ENCODE results near the gene DHDH.

DHDH gene

DNA sequence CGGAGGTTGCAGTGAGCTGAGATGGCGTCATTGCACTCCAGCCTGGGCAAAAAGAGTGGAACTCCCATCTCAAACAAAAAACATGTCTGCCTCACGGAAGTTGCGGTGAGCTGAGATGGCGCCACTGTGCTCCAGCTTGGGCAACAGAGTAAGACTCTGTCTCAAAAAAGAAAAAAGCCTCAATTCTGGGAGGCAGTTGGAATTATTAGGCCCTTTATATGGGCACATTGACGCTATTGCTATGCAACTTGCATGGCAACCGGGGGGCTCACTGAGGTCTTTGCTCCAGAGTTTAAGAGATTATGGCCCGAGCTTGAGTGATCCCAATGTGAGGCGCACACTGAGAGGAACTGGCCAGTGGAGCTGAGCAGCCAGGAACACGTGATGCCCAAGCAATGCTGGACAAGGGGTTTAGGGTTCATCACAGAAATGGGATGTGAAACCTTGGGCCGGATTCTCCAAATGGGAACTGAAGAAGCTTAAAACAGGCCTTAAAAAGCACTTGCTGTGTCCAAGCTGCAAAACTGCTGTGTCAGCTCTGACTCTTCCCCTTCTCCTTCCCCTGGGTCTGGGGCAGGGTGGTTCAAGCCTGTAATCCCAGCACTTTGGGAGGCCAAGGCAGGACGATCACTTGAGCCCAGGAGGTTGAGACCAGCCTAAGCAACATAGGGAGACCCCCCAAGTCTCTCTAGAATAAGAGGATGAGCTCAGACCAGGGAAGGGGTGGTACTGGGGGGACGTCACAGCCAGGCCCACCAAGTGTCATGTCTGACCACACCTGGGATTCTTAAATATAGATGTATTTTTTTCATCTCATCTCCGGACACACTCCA, 34.1 kb downstream of the DHDH start:
- Histone ChIP-seq H3K27ac (ENCODE audit: low read depth, low read length) (peak overlapping the region; percentile 33; the same call in 1 of the 2 replicates), H3F3A (ENCODE audit: insufficient read depth) (peaks cover 40% of the 10 kb centered on the region), H3K9ac (ENCODE audit: low read length) (no peak overlapping the region), H3K27me3 (ENCODE audit: low read length) (no peaks in the 10 kb centered on the region), H3K4me2 (ENCODE audit: low read depth, low read length, poor library complexity, severe bottlenecking) (no peak overlapping the region), H4K20me1 (ENCODE audit: low read depth, low read length) (no peaks in the 10 kb centered on the region), H3K79me2 (ENCODE audit: insufficient read depth, low read length) (peaks cover 14% of the 10 kb centered on the region), H3K9me3 (ENCODE audit: insufficient read depth, low read length) (no peaks in the 10 kb centered on the region), H3K9me2 (replicated peaks; ENCODE audit: insufficient read depth, low read length) (no peaks in the 10 kb centered on the region), H3K36me3 (ENCODE audit: low read length) (no peaks in the 10 kb centered on the region), H3K4me3 (ENCODE audit: insufficient read depth, low read length, poor library complexity, severe bottlenecking) (no peak overlapping the region), H2AFZ (ENCODE audit: low read depth, low read length, severe bottlenecking) (no peak overlapping the region)
- TF ChIP-seq EZH2phosphoT487 (conservative IDR thresholded peaks at IDR 0.05; ENCODE audit: low read length) = no peak
- TF ChIP-seq, protein P1, sequence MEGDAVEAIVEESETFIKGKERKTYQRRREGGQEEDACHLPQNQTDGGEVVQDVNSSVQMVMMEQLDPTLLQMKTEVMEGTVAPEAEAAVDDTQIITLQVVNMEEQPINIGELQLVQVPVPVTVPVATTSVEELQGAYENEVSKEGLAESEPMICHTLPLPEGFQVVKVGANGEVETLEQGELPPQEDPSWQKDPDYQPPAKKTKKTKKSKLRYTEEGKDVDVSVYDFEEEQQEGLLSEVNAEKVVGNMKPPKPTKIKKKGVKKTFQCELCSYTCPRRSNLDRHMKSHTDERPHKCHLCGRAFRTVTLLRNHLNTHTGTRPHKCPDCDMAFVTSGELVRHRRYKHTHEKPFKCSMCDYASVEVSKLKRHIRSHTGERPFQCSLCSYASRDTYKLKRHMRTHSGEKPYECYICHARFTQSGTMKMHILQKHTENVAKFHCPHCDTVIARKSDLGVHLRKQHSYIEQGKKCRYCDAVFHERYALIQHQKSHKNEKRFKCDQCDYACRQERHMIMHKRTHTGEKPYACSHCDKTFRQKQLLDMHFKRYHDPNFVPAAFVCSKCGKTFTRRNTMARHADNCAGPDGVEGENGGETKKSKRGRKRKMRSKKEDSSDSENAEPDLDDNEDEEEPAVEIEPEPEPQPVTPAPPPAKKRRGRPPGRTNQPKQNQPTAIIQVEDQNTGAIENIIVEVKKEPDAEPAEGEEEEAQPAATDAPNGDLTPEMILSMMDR (IDR thresholded peaks at IDR 0.05; ENCODE audit: insufficient read depth, low read length, poor library complexity, severe bottlenecking) = no peak

DNA sequence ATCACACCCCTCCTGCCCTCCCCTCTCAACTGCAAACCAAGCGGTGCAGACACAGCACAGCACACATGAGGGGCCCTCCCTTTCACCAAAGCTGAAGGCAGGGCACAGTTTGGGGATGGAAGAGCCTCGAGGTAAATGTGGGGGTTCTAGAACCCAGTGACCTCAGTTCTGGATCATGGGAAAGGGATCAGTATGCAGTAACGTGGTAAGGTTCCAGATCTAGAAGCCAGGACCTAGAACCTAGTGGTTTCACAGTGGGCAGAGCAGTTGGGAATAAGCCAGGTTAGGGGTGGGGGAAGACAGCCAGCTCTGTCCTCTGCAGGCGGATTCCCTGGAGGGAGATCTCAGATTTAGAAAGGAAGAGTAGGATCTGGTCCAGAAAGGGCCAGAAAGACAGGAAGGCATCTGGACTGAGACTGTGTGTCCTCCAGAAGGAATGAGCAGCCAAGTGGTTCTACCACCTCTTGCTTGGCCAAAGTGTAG, 34.7 kb downstream of the DHDH start:
- Histone ChIP-seq H3K27ac (ENCODE audit: low read depth, low read length) (peak overlapping the region; percentile 33; the same call in 1 of the 2 replicates), H3K9me3 (ENCODE audit: insufficient read depth, low read length) (no peaks in the 10 kb centered on the region), H4K20me1 (ENCODE audit: low read depth, low read length) (no peaks in the 10 kb centered on the region), H3K27me3 (ENCODE audit: low read length) (no peaks in the 10 kb centered on the region), H3K4me2 (ENCODE audit: low read depth, low read length, poor library complexity, severe bottlenecking) (no peak overlapping the region), H3K9me2 (replicated peaks; ENCODE audit: insufficient read depth, low read length) (no peaks in the 10 kb centered on the region), H3K4me3 (ENCODE audit: insufficient read depth, low read length, poor library complexity, severe bottlenecking) (no peak overlapping the region), H3K79me2 (ENCODE audit: insufficient read depth, low read length) (peaks cover 14% of the 10 kb centered on the region), H3F3A (ENCODE audit: insufficient read depth) (peaks cover 39% of the 10 kb centered on the region), H3K36me3 (ENCODE audit: low read length) (no peaks in the 10 kb centered on the region), H3K9ac (ENCODE audit: low read length) (no peak overlapping the region), H2AFZ (ENCODE audit: low read depth, low read length, severe bottlenecking) (no peak overlapping the region)
- TF ChIP-seq, protein P1 (IDR thresholded peaks at IDR 0.05; ENCODE audit: insufficient read depth, low read length, poor library complexity, severe bottlenecking) = no peak
- TF ChIP-seq EZH2phosphoT487 (conservative IDR thresholded peaks at IDR 0.05; ENCODE audit: low read length) = no peak

DNA sequence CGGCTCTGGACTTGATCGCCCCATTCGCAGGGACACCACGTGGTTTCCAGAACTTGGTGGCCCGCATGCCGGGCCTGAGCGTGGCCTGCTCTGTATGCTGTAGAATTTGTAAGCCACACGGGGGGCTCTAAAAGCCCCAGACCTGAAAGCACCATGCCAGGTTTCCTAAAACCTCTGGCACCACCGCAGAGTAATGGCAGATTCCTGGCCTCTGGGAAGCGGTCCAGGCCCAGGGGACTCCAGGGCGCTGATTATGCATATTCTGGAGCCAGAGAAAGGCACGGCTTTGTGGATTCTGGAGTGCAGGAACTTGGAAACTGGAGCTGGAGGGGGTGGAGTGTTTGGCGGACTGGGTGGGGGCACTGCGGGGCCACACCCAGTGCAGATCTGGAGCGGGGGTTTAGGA, 35.3 kb downstream of the DHDH start:
- H3F3A ChIP-seq (ENCODE audit: insufficient read depth) = peaks cover 34% of the 10 kb centered on the region
- H3K27ac ChIP-seq (ENCODE audit: low read depth, low read length) = no peak overlapping the region
- no peak overlapping the region for H3K4me2 ChIP-seq (ENCODE audit: low read depth, low read length, poor library complexity, severe bottlenecking)
- H2AFZ ChIP-seq (ENCODE audit: low read depth, low read length, severe bottlenecking) = no peak overlapping the region
- no peaks in the 10 kb centered on the region for H3K36me3 ChIP-seq (ENCODE audit: low read length)
- TF ChIP-seq EZH2phosphoT487 (conservative IDR thresholded peaks at IDR 0.05; ENCODE audit: low read length) = no peak
- TF ChIP-seq, protein P1 (IDR thresholded peaks at IDR 0.05; ENCODE audit: insufficient read depth, low read length, poor library complexity, severe bottlenecking) = no peak
- no peak overlapping the region for H3K4me3 ChIP-seq (ENCODE audit: insufficient read depth, low read length, poor library complexity, severe bottlenecking)
- no peak overlapping the region for H3K9ac ChIP-seq (ENCODE audit: low read length)
- H3K79me2 ChIP-seq (ENCODE audit: insufficient read depth, low read length) = peaks cover 14% of the 10 kb centered on the region
- H4K20me1 ChIP-seq (ENCODE audit: low read depth, low read length) = no peaks in the 10 kb centered on the region
- H3K9me2 ChIP-seq (replicated peaks; ENCODE audit: insufficient read depth, low read length) = no peaks in the 10 kb centered on the region
- H3K9me3 ChIP-seq (ENCODE audit: insufficient read depth, low read length) = no peaks in the 10 kb centered on the region
- H3K27me3 ChIP-seq (ENCODE audit: low read length) = no peaks in the 10 kb centered on the region
